Measurements from ENCODE around the gene SHCBP1. TPM values are rescaled to one million over a fixed set of nuclear protein-coding genes. Genes with fewer than 3 reads are reported as not detected.

Gene SHCBP1
- total RNA-seq (1 to 10 TPM in 3 of 7 donors, under 1 TPM in 4; 0.24 to 3.6 (median 0.56) TPM), polyA plus RNA-seq (1 to 10 TPM in 1 of 2 donors, under 1 TPM in 1; 0.46 to 1.1 TPM)
- long read RNA-seq, donor 1 = 0 reads
- long read RNA-seq, donor 2, partial matches to known transcripts = 142 of 149 reads
- long read RNA-seq, donor 2, other reads (novel, unspliced or antisense) = 0 of 149 reads
- long read RNA-seq, donor 3, transcript SHCBP1-201 (13 exons, 3,461 nt) = major isoform, 5 of 5 reads
- long read RNA-seq, donor 3, partial matches to known transcripts = 0 of 5 reads
- long read RNA-seq, donor 3, other reads (novel, unspliced or antisense) = 0 of 5 reads

GRCh38 chr16:46621006-46621933 is at the start of gene SHCBP1:
SHCBP1 (minus strand) TSS chr16:46621379; CDS start chr16:46621359, 20 bp downstream.
- intact Hi-C loops (cut with DNase I) = no loop called here
- Histone ChIP-seq H3K36me3 (no peaks in the 10 kb centered on the region), H3K4me3 (peak within 1 kb of the TSS; percentile 55), H3K9me3 (no peaks in the 10 kb centered on the region), H3K27ac (no peak within 1 kb of the TSS), H3K27me3 (no peaks in the 10 kb centered on the region), H3K4me1 (ENCODE audit: insufficient read depth) (no peaks in the 10 kb centered on the region)
- WGBS, 3 donors = 1 to 2% (median 1%) methylated on average over 52 of the region's 52 CpGs
- peak; percentile 69 to 83 (median 75) for DNase-seq
- TF ChIP-seq CTCF (IDR thresholded peaks at IDR 0.05) (no peak), POLR2A (IDR thresholded peaks at IDR 0.05) (no peak), EP300 (IDR thresholded peaks at IDR 0.05) (no peak)

GRCh38 chr16:46662123-46662522 is 40.9 kb upstream of the SHCBP1 start:
- H3K27ac ChIP-seq = no peak overlapping the region
- no peak overlapping the region for H3K4me3 ChIP-seq
- H3K9me3 ChIP-seq = no peaks in the 10 kb centered on the region
- no peaks in the 10 kb centered on the region for H3K27me3 ChIP-seq
- 60 to 66% (median 65%) methylated on average over 4 of the region's 4 CpGs for WGBS, 3 donors
- DNase-seq = no peak
- no peaks in the 10 kb centered on the region for H3K36me3 ChIP-seq
- H3K4me1 ChIP-seq (ENCODE audit: insufficient read depth) = no peaks in the 10 kb centered on the region
- intact Hi-C loops (cut with DNase I) = no loop called here
- TF ChIP-seq EP300 (IDR thresholded peaks at IDR 0.05) (no peak), CTCF (IDR thresholded peaks at IDR 0.05) (no peak), POLR2A (IDR thresholded peaks at IDR 0.05) (no peak)

GRCh38 chr16:46658925-46659324 is 37.7 kb upstream of the SHCBP1 start:
- Histone ChIP-seq H3K27ac (no peak overlapping the region), H3K9me3 (no peaks in the 10 kb centered on the region), H3K27me3 (no peaks in the 10 kb centered on the region), H3K4me1 (ENCODE audit: insufficient read depth) (no peaks in the 10 kb centered on the region), H3K36me3 (no peaks in the 10 kb centered on the region), H3K4me3 (no peak overlapping the region)
- TF ChIP-seq CTCF (IDR thresholded peaks at IDR 0.05) = no peak
- no peak for DNase-seq
- intact Hi-C loops (cut with DNase I) = no loop called here
- WGBS, 3 donors = 41 to 55% (median 42%) methylated on average over 1 of the region's 1 CpG

GRCh38 chr16:46651305-46651704 is 30.1 kb upstream of the SHCBP1 start:
- DNase-seq = no peak
- intact Hi-C loops (cut with DNase I) = no loop called here
- Histone ChIP-seq H3K4me3 (no peak overlapping the region), H3K4me1 (ENCODE audit: insufficient read depth) (no peaks in the 10 kb centered on the region), H3K9me3 (no peaks in the 10 kb centered on the region), H3K27ac (no peak overlapping the region), H3K36me3 (no peaks in the 10 kb centered on the region), H3K27me3 (no peaks in the 10 kb centered on the region)
- 90 to 95% (median 94%) methylated on average over 3 of the region's 3 CpGs for WGBS, 3 donors
- TF ChIP-seq CTCF (IDR thresholded peaks at IDR 0.05) (no peak), EP300 (IDR thresholded peaks at IDR 0.05) (no peak), POLR2A (IDR thresholded peaks at IDR 0.05) (no peak)

All from ovary (tissue), 10 donors.